Osteoblast (primary cell): ENCODE results near the gene FAM240B. TPM values are rescaled to one million over a fixed set of nuclear protein-coding genes. Genes with fewer than 3 reads are reported as not detected.
A peak's percentile ranks its signal among the peaks of the same experiment; 100 is the strongest.

ENCODE experiments used
- DNase-seq: peaks from one replicate; pipeline ENCODE4 v3.0.0; 2011; ENCODE audit warnings: low spot score, mixed read lengths; ENCODE audit not compliant: insufficient read length; ENCODE audit errors: missing footprints
- H2AFZ ChIP-seq: 2 replicates; pipeline ENCODE4 v1.6.0; 2011; ENCODE audit warnings: mild to moderate bottlenecking, low read length
- H3K27ac ChIP-seq: 2 replicates; pipeline ENCODE4 v1.5.1; 2011; ENCODE audit warnings: mild to moderate bottlenecking, low read depth, low read length, moderate library complexity
- H3K27me3 ChIP-seq: 2 replicates; pipeline ENCODE4 v1.6.0; 2012; ENCODE audit warnings: mild to moderate bottlenecking, control low read depth, inconsistent platforms, low read length, moderate library complexity; ENCODE audit not compliant: insufficient read depth
- H3K36me3 ChIP-seq: 2 replicates; pipeline ENCODE4 v1.5.1; 2011; ENCODE audit warnings: mild to moderate bottlenecking, low read length, control low read depth, moderate library complexity; ENCODE audit not compliant: insufficient read depth
- H3K4me1 ChIP-seq: 2 replicates; pipeline ENCODE4 v1.5.1; 2011; ENCODE audit warnings: mild to moderate bottlenecking, low read length, control low read depth, moderate library complexity; ENCODE audit not compliant: insufficient read depth
- H3K4me2 ChIP-seq: 2 replicates; pipeline ENCODE4 v1.6.0; 2011; ENCODE audit warnings: mild to moderate bottlenecking, low read length; ENCODE audit not compliant: insufficient read depth
- H3K4me3 ChIP-seq: fragments of 200-600 bp; sonication (generic); 3 replicates; pipeline ENCODE4 v1.5.1; 2012; ENCODE audit warnings: mild to moderate bottlenecking, low read length, inconsistent platforms; ENCODE audit not compliant: insufficient read depth
- H3K79me2 ChIP-seq: 2 replicates; pipeline ENCODE4 v1.6.0; 2012; ENCODE audit warnings: mild to moderate bottlenecking, low read length, control low read depth, inconsistent platforms; ENCODE audit not compliant: insufficient read depth
- H3K9me3 ChIP-seq: 2 replicates; pipeline ENCODE4 v1.5.1; 2011; ENCODE audit warnings: low read depth, low read length, control low read depth
- H4K20me1 ChIP-seq: 2 replicates; pipeline ENCODE4 v1.6.0; 2012; ENCODE audit warnings: mild to moderate bottlenecking, low read length, control low read depth; ENCODE audit not compliant: insufficient read depth
- total RNA-seq: library from RNA; depleted of rRNA; stranded (reverse); fragments of >200 nt; gene quantifications from 2 replicates; pipeline ENCODE4 v1.2.3, GENCODE V29; 2012
- TF ChIP-seq, protein P1 (sequence below): IDR thresholded peaks from 2 replicates; pipeline ENCODE4 v1.5.1; 2011; ENCODE audit warnings: mild to moderate bottlenecking, low read depth, low read length, moderate library complexity; ENCODE audit errors: extremely low read depth

FAM240B gene
- total RNA-seq, 1 donor: not detected

DNA sequence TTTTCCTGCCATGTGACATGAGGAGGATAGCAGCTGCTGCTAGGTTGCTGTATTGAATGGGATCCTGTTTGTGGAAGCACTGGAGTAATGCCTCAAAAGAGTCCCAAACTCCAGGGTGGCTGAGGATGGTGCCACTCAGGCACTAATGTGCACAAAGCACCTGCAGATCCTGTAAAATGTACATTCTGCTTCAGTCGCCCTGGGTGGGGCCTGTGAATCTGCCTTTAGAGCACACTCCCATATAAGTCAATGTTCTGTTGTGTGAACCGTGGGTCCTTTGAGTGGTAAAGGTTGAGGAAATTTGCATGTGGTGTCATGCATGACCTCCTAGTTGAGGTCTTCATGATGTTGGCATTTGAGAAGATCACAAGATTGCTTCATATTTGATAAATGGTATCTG, 67.9 kb downstream of the FAM240B start:
- H3K36me3 ChIP-seq: no peaks in the 10 kb centered on the region
- no peaks in the 10 kb centered on the region for H3K27me3 ChIP-seq
- H3K9me3 ChIP-seq: no peaks in the 10 kb centered on the region
- TF ChIP-seq, protein P1, sequence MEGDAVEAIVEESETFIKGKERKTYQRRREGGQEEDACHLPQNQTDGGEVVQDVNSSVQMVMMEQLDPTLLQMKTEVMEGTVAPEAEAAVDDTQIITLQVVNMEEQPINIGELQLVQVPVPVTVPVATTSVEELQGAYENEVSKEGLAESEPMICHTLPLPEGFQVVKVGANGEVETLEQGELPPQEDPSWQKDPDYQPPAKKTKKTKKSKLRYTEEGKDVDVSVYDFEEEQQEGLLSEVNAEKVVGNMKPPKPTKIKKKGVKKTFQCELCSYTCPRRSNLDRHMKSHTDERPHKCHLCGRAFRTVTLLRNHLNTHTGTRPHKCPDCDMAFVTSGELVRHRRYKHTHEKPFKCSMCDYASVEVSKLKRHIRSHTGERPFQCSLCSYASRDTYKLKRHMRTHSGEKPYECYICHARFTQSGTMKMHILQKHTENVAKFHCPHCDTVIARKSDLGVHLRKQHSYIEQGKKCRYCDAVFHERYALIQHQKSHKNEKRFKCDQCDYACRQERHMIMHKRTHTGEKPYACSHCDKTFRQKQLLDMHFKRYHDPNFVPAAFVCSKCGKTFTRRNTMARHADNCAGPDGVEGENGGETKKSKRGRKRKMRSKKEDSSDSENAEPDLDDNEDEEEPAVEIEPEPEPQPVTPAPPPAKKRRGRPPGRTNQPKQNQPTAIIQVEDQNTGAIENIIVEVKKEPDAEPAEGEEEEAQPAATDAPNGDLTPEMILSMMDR: no peak
- no peaks in the 10 kb centered on the region for H3K4me1 ChIP-seq
- H3K4me3 ChIP-seq: no peak overlapping the region
- H3K4me2 ChIP-seq: no peak overlapping the region
- H3K27ac ChIP-seq: no peak overlapping the region
- no peak overlapping the region for H2AFZ ChIP-seq
- no peak for DNase-seq
- H4K20me1 ChIP-seq: no peaks in the 10 kb centered on the region
- no peaks in the 10 kb centered on the region for H3K79me2 ChIP-seq

DNA sequence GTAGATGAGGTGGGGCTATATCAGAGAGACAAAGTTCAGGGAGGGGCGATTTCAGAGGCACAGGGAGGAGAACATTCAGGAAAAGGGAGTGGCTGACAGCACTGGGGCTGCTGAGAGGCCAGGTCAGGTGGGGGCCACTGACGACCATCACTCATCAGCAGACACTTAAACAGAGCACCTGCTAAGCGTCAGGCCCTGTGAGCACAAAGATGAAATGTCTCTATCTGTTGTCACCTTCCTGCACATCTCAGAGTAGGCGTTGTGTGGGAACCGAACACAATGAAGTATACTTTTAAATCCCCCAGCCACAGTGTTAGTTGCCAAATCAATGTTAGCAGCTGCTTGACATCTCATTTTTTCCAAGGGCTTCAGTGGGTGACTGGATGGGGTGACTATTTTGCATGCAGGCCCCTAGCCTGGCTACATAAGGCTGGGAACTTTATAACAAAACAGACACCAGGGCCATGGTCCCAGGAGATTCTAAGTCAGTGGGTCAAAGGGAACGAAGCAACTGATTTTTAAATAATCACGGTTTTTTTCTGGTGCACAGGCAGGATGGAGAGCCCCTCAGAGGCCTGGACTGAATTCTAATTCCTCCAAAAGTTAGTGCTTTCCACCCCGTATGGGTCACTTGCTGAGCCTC, 68.4 kb downstream of the FAM240B start:
- Histone ChIP-seq H4K20me1 (no peaks in the 10 kb centered on the region), H3K36me3 (no peaks in the 10 kb centered on the region), H3K4me3 (no peak overlapping the region), H3K27ac (no peak overlapping the region), H3K79me2 (no peaks in the 10 kb centered on the region), H3K4me1 (no peaks in the 10 kb centered on the region), H3K9me3 (no peaks in the 10 kb centered on the region), H3K4me2 (no peak overlapping the region), H2AFZ (no peak overlapping the region), H3K27me3 (no peaks in the 10 kb centered on the region)
- TF ChIP-seq, protein P1: no peak
- peak; percentile 52 for DNase-seq

DNA sequence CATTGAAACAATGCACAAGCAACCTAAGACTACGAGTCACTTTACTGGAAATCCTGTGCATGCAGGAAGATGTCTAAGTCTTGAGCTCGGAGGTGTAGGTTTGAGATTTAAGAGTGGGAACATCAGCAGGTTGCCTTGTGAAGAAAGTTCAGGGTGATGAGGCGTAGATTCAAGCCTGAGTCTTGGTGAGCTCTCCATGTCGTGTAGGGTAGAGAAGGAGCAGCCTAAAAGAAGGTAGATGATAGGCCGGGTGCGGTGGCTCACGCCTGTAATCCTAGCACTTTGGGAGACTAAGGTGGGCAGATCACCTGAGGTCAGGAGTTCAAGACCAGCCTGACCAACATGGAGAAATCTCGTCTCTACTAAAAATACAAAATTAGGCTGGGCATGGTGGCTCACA, 69.4 kb downstream of the FAM240B start:
- TF ChIP-seq, protein P1: no peak
- Histone ChIP-seq H3K4me2 (no peak overlapping the region), H2AFZ (no peak overlapping the region)

DNA sequence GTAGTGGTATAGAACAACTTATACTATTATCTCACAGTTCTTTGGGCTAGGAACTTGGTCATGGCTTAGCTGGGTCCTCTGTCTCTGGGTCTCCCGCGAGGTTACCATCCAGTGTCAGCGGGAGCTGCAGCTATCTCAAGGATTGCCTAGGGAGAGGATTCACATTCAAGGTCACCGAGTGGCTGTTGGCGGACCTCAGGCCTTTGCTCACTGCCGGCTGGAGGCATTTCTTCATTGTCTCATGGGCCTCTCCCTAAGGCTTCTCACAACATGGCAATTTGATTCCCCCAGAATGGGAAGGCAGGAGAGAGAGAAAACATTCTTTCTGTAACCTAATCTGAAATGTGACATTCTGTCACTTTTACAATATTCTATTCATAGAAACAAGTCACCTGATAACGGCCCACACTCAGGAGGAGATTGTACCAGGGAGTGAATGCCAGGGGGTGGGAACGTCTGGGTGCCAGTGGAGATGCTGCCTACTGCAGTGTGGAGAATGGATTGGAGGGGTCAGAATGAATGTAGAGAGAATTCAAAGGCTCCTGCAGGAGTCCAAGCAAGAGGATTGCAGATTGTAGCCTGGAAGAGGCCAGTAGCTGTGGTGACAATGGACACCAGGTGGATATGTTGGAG, 70.1 kb downstream of the FAM240B start:
- Histone ChIP-seq H3K4me1 (no peaks in the 10 kb centered on the region), H3K4me3 (no peak overlapping the region), H3K9me3 (no peaks in the 10 kb centered on the region), H4K20me1 (no peaks in the 10 kb centered on the region), H3K36me3 (no peaks in the 10 kb centered on the region), H3K27me3 (no peaks in the 10 kb centered on the region), H3K79me2 (no peaks in the 10 kb centered on the region), H3K27ac (no peak overlapping the region), H3K4me2 (no peak overlapping the region), H2AFZ (no peak overlapping the region)
- TF ChIP-seq, protein P1: no peak
- peak; percentile 22 for DNase-seq

More for the DNA sequence above, 69.4 kb downstream of the FAM240B start:
- H3K27ac ChIP-seq: no peak overlapping the region
- DNase-seq: peak; percentile 27
- no peaks in the 10 kb centered on the region for H3K79me2 ChIP-seq
- no peaks in the 10 kb centered on the region for H4K20me1 ChIP-seq
- no peak overlapping the region for H3K4me3 ChIP-seq
- no peaks in the 10 kb centered on the region for H3K27me3 ChIP-seq
- H3K4me1 ChIP-seq: no peaks in the 10 kb centered on the region
- H3K9me3 ChIP-seq: no peaks in the 10 kb centered on the region
- H3K36me3 ChIP-seq: no peaks in the 10 kb centered on the region
